Measurements from ENCODE around the gene COBL. TPM values are rescaled to one million over a fixed set of nuclear protein-coding genes. Genes with fewer than 3 reads are reported as not detected.

Gene COBL
- total and polyA plus RNA-seq, 2 of the 8 experiments (the other 6 are each of a cell fraction or from before 2014, with no cell fraction given): 13.8 to 40.4 TPM

DNA sequence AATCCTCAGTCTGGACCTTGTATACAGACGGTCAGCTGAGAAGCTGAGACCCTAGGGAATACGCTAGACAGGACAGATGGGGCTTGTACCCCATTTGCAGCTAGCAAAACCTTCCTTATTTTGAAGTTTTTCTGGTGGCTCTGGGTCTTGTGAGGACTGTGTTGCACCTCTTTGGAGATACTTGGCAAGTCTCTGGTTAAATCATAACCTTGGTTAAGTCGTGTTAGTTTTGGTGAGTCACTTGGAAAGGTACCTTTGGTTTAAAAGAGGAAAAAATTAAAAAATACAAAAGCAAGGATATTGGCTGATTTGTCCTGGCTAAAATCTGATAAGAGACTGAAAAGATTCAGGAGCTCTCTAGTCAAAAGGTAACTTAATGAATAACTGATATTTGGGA is 140.6 kb downstream of the COBL start:
- ChIA-PET POLR2A (ENCODE audit: partially characterized antibody) (interaction anchor here (1.2 to 2.7 kb wide), 2 partner anchors 151 to 191 kb away, joined by 3 to 8 read pairs; no protein-coding TSS in a partner anchor), CTCF (ENCODE audit: partially characterized antibody) (interaction anchor here (0.6 to 8.7 kb wide), 14 partner anchors 11 to 311 kb away, joined by 3 to 67 read pairs (median 4); no protein-coding TSS in a partner anchor)
- H4K91ac ChIP-seq (replicated peaks; ENCODE audit: insufficient read length, low read length): peak overlapping the region; percentile 45
- no peak overlapping the region for H3K14ac ChIP-seq (ENCODE audit: insufficient read length)
- H3K27ac ChIP-seq (ENCODE audit: low read depth, low read length): peak overlapping the region; percentile 16; the same call in 1 of the 2 replicates
- no peak overlapping the region for H4K8ac ChIP-seq (ENCODE audit: extremely low read depth, insufficient read depth, low read length)
- H3K23ac ChIP-seq (ENCODE audit: insufficient read length): no peak overlapping the region
- peak overlapping the region; percentile 5 for H4K5ac ChIP-seq (ENCODE audit: insufficient read length, low read depth, low read length)
- no peak overlapping the region for H2BK15ac ChIP-seq (ENCODE audit: low read length)
- no peaks in the 10 kb centered on the region for H3K27me3 ChIP-seq (replicated peaks in 1 of 4; ENCODE audit: control insufficient read depth in 3 of 4, extremely low read depth in 1 of 4, insufficient read depth in 3 of 4, low read length in 3 of 4)
- H2BK12ac ChIP-seq (ENCODE audit: low read depth, low read length): peak overlapping the region; percentile 22; the same call in 1 of the 2 replicates
- FAIRE-seq: no peak
- H3K56ac ChIP-seq (replicated peaks; ENCODE audit: insufficient read length, low read depth, low read length): no peak overlapping the region
- H3K36me3 ChIP-seq (ENCODE audit: control insufficient read depth in 2 of 4, insufficient read depth in 4 of 4, low read length in 3 of 4): no peaks in the 10 kb centered on the region
- peak overlapping the region; percentile 78; the same call in 1 of the 2 replicates for H3K18ac ChIP-seq (ENCODE audit: extremely low read depth, low read length)
- H3K9ac ChIP-seq (replicated peaks in 1 of 4; ENCODE audit: extremely low read depth in 1 of 4, low read depth in 3 of 4, low read length in 3 of 4): no peak overlapping the region
- no peaks in the 10 kb centered on the region for H3K9me3 ChIP-seq (ENCODE audit: insufficient read depth in 2 of 2, low read depth in 1 of 2, low read length in 1 of 2)
- peak overlapping the region; percentile 35 to 66; a peak in 3 of 4 replicates for H3K4me2 ChIP-seq (ENCODE audit: insufficient read depth in 1 of 2, low read depth in 2 of 2, low read length in 2 of 2)
- no peaks in the 10 kb centered on the region for H3K79me2 ChIP-seq (ENCODE audit: control insufficient read depth in 1 of 2, insufficient read depth in 2 of 2, low read length in 2 of 2)
- WGBS, 2 experiments (ENCODE audit: extremely low coverage in 1 of 2, insufficient coverage in 1 of 2, insufficient read length in 1 of 2, insufficient replicate concordance in 2 of 2, low coverage in 1 of 2, low lambda C conversion rate in 2 of 2, missing lambda C conversion rate in 1 of 2): 21% methylated on average over 3 of the region's 3 CpGs; no CpG with 5 or more reads in 1 of the 2 experiments
- peak overlapping the region; percentile 13; the same call in 1 of the 2 replicates for H2BK20ac ChIP-seq (ENCODE audit: low read length)
- H4K20me1 ChIP-seq (replicated peaks in 1 of 2; ENCODE audit: control insufficient read depth in 1 of 2, insufficient read depth in 2 of 2, low read length in 2 of 2): no peaks in the 10 kb centered on the region
- no peak overlapping the region for H2AK5ac ChIP-seq (ENCODE audit: low read depth, low read length)
- peak overlapping the region; percentile 80; the same call in 1 of the 2 replicates for H2BK5ac ChIP-seq (ENCODE audit: low read depth, low read length)
- DNase-seq (ENCODE audit: low read depth in 1 of 2, low spot score in 2 of 2): no peak
- H3K4ac ChIP-seq (replicated peaks; ENCODE audit: insufficient read length, low read depth, low read length): no peak overlapping the region
- peaks cover 6 to 17% (median 11%) of the 10 kb centered on the region in 4 experiments; a peak in 5 of 7 replicates for H3K4me1 ChIP-seq (replicated peaks in 1 of 4; ENCODE audit: control insufficient read depth in 3 of 4, insufficient read depth in 4 of 4, low read length in 3 of 4)
- peak overlapping the region; percentile 18 for H2BK120ac ChIP-seq (replicated peaks; ENCODE audit: low read depth, low read length)
- H2AFZ ChIP-seq (ENCODE audit: low read length): no peak overlapping the region
- peak overlapping the region in 2 of 4 experiments; percentile 12; a peak in 2 of 8 replicates for H3K4me3 ChIP-seq (ENCODE audit: extremely low read depth in 1 of 4, insufficient read depth in 2 of 4, low read depth in 3 of 4, low read length in 4 of 4)
- no peaks in the 10 kb centered on the region for H3K23me2 ChIP-seq (ENCODE audit: low read depth, low read length)
- no peaks in the 10 kb centered on the region for H3K79me1 ChIP-seq (ENCODE audit: low read depth, low read length)
- TF ChIP-seq, protein P1, sequence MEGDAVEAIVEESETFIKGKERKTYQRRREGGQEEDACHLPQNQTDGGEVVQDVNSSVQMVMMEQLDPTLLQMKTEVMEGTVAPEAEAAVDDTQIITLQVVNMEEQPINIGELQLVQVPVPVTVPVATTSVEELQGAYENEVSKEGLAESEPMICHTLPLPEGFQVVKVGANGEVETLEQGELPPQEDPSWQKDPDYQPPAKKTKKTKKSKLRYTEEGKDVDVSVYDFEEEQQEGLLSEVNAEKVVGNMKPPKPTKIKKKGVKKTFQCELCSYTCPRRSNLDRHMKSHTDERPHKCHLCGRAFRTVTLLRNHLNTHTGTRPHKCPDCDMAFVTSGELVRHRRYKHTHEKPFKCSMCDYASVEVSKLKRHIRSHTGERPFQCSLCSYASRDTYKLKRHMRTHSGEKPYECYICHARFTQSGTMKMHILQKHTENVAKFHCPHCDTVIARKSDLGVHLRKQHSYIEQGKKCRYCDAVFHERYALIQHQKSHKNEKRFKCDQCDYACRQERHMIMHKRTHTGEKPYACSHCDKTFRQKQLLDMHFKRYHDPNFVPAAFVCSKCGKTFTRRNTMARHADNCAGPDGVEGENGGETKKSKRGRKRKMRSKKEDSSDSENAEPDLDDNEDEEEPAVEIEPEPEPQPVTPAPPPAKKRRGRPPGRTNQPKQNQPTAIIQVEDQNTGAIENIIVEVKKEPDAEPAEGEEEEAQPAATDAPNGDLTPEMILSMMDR (IDR thresholded peaks at IDR 0.05; ENCODE audit: control extremely low read depth in 1 of 3, insufficient read depth in 1 of 3, low read depth in 1 of 3, low read length in 3 of 3): no peak
- TF ChIP-seq CHD1 (IDR thresholded peaks at IDR 0.05; ENCODE audit: low read depth, low read length) (no peak), BRCA1 (IDR thresholded peaks at IDR 0.05; ENCODE audit: low read depth, low read length) (no peak), PHF8 (conservative IDR thresholded peaks at IDR 0.05; ENCODE audit: low read depth, low read length) (no peak), HDAC2 (IDR thresholded peaks at IDR 0.05; ENCODE audit: borderline replicate concordance in 1 of 2, low read depth in 2 of 2, low read length in 2 of 2) (no peak)
- TF ChIP-seq, protein P2, sequence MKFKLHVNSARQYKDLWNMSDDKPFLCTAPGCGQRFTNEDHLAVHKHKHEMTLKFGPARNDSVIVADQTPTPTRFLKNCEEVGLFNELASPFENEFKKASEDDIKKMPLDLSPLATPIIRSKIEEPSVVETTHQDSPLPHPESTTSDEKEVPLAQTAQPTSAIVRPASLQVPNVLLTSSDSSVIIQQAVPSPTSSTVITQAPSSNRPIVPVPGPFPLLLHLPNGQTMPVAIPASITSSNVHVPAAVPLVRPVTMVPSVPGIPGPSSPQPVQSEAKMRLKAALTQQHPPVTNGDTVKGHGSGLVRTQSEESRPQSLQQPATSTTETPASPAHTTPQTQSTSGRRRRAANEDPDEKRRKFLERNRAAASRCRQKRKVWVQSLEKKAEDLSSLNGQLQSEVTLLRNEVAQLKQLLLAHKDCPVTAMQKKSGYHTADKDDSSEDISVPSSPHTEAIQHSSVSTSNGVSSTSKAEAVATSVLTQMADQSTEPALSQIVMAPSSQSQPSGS (IDR thresholded peaks at IDR 0.05; ENCODE audit: low read length): no peak
- TF ChIP-seq, protein P3, sequence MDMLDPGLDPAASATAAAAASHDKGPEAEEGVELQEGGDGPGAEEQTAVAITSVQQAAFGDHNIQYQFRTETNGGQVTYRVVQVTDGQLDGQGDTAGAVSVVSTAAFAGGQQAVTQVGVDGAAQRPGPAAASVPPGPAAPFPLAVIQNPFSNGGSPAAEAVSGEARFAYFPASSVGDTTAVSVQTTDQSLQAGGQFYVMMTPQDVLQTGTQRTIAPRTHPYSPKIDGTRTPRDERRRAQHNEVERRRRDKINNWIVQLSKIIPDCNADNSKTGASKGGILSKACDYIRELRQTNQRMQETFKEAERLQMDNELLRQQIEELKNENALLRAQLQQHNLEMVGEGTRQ (IDR thresholded peaks at IDR 0.05; ENCODE audit: low read length): no peak
